HepG2 (cell line): Measurements from ENCODE around the gene CARD19. TPM values are rescaled to one million over a fixed set of nuclear protein-coding genes. Genes with fewer than 3 reads are reported as not detected.

ENCODE experiments used
- JUNB ChIP-seq: sonication (generic); formaldehyde crosslinking; IDR thresholded peaks from 2 replicates; pipeline ENCODE4 v1.8.0; 2022; ENCODE audit warnings: missing genetic modification reagents, mild to moderate bottlenecking, borderline replicate concordance
- MAZ ChIP-seq, 2 experiments: sonication (generic) in 1 of 2; formaldehyde crosslinking in 1 of 2; IDR thresholded peaks; 2 replicates each; pipeline versions ENCODE4 v1.5.0 to v1.6.1; 2012 to 2020; ENCODE audit warnings: low read depth in 2 of 2, mild to moderate bottlenecking in 2 of 2, borderline replicate concordance in 1 of 2, improper control_type of control experiment in 1 of 2, low read length in 1 of 2, missing genetic modification reagents in 1 of 2, moderate library complexity in 1 of 2
- NCOA2 ChIP-seq: sonication (generic); formaldehyde crosslinking; IDR thresholded peaks from 2 replicates; pipeline ENCODE4 v1.8.0; 2022; ENCODE audit warnings: inconsistent platforms
- NFYB ChIP-seq: sonication (generic); formaldehyde crosslinking; IDR thresholded peaks from 2 replicates; pipeline ENCODE4 v1.4.0; 2020; ENCODE audit warnings: missing genetic modification reagents
- NR1H2 ChIP-seq: sonication (generic); formaldehyde crosslinking; IDR thresholded peaks from 2 replicates; pipeline ENCODE4 v1.8.1; 2022; ENCODE audit warnings: low read depth, missing genetic modification reagents, borderline replicate concordance
- NR2F2 ChIP-seq: IDR thresholded peaks from 2 replicates; pipeline ENCODE4 v1.6.1; 2012; ENCODE audit warnings: low read depth, inconsistent platforms, borderline replicate concordance
- RBFOX2 ChIP-seq: fragments of 200-400 bp; formaldehyde crosslinking; IDR thresholded peaks from 2 replicates; pipeline ENCODE4 v1.6.1; 2017; ENCODE audit warnings: low read depth, mild to moderate bottlenecking, low read length
- SMAD3 ChIP-seq: sonication (generic); formaldehyde crosslinking; IDR thresholded peaks from 2 replicates; pipeline ENCODE4 v1.4.0; 2020; ENCODE audit warnings: missing genetic modification reagents
- SP4 ChIP-seq: sonication (generic); formaldehyde crosslinking; IDR thresholded peaks from 2 replicates; pipeline ENCODE4 v1.8.1; 2023; ENCODE audit warnings: mild to moderate bottlenecking, missing genetic modification reagents
- ZNF180 ChIP-seq: sonication (generic); formaldehyde crosslinking; IDR thresholded peaks from 2 replicates; pipeline ENCODE4 v1.4.0; 2020; ENCODE audit warnings: low read depth, missing genetic modification reagents, borderline replicate concordance
- ZNF33B ChIP-seq: sonication (generic); formaldehyde crosslinking; IDR thresholded peaks from 2 replicates; pipeline ENCODE4 v1.5.1; 2020; ENCODE audit warnings: mild to moderate bottlenecking, missing genetic modification reagents
- ZNF382 ChIP-seq: sonication (generic); formaldehyde crosslinking; IDR thresholded peaks from 2 replicates; pipeline ENCODE4 v1.5.0; 2020; ENCODE audit warnings: missing genetic modification reagents, mild to moderate bottlenecking, borderline replicate concordance
- ZNF577 ChIP-seq: sonication (generic); formaldehyde crosslinking; IDR thresholded peaks from 2 replicates; pipeline ENCODE4 v1.4.0; 2020; ENCODE audit warnings: mild to moderate bottlenecking, low read depth, missing genetic modification reagents, borderline replicate concordance
- ZNF7 ChIP-seq: IDR thresholded peaks from 2 replicates; pipeline ENCODE4 v1.6.1; 2016; ENCODE audit warnings: missing biosample characterization, missing genetic modification reagents
- ZNF713 ChIP-seq: sonication (generic); formaldehyde crosslinking; IDR thresholded peaks from 2 replicates; pipeline ENCODE4 v1.4.0; 2020; ENCODE audit warnings: mild to moderate bottlenecking, missing genetic modification reagents
- polyA plus RNA-seq, 8 experiments: library from polyadenylated mRNA; depleted of rRNA in 3 of 8; stranded (reverse) in 7 of 8; unstranded in 1 of 8; fragments of >200 nt; fragmentation: Illumina TruSeq in 4 of 8; extraction: Trizol in 4 of 8; gene quantifications; 2 replicates each; pipeline versions ENCODE4 v1.2.1 to v1.2.3, GENCODE V29; 2011 to 2016; ENCODE audit warnings: low read depth in 4 of 8, missing spikeins in 1 of 8, mixed read lengths in 1 of 8; ENCODE audit not compliant: insufficient read depth in 1 of 8
- total RNA-seq, 5 experiments: library from RNA; depleted of rRNA; stranded (reverse); fragments of >200 nt; fragmentation: Illumina TruSeq; extraction: Trizol; gene quantifications; 2 replicates each; pipeline ENCODE4 v1.2.3, GENCODE V29; 2016; ENCODE audit warnings: low read depth in 1 of 5
- TF ChIP-seq, protein P1 (sequence below): sonication (generic); formaldehyde crosslinking; IDR thresholded peaks from 2 replicates; pipeline ENCODE4 v1.4.0; 2020; ENCODE audit warnings: missing genetic modification reagents, borderline replicate concordance
- TF ChIP-seq, protein P2 (sequence below): sonication (generic); formaldehyde crosslinking; IDR thresholded peaks from 2 replicates; pipeline ENCODE4 v1.4.0; 2020; ENCODE audit warnings: missing genetic modification reagents

CARD19 gene
- total and polyA plus RNA-seq, 2 of the 13 experiments (the other 11 are each of a cell fraction or from before 2014, with no cell fraction given): 18.4 to 47.2 TPM

DNA sequence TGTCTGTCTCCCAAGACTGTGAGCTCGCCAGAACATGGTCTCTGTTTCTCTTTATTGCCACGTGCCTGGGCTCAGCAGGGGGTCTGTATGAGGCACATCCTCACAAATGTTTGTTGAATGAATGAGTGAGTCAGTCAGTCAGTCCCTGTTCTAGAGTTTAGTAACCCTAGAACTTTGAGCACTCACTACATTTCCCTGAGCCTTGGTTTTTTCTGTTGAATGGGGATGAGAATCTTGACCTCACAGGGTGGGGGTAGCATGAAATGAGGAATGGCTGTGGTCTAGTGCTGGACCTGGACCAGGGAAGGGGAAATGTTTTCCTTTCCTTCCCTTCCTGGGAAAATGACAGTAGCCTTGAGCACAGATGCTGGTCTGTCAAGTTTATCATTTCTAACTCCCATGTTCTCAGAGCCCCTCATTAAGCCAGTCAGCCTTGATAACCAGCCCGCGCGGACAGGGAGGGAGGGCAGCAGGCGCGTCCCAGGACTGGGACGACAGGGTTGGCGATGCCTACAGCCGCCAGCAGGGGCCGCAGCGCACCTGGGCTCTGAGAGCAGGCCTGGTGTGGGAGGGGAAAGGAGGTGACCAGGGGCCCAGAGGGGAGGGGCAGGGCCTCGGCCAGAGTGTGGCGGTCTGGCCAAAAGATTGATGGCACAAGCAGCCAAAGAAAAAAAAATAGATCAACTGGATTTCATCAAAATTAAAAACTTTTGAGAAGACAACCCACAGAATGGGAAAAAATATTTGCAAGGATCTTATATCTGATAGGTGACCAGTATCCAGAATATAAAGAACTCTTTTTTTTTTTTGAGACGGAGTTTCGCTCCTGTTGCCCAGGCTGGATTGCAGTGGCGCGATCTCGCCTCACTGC is 63.8 kb downstream of the CARD19 start (continued):
- TF ChIP-seq MAZ (IDR thresholded peaks at IDR 0.05; ENCODE audit: borderline replicate concordance, low read depth, low read length): peak; percentile 94
- peak; percentile 94 for TF ChIP-seq MAZ (CRISPR knock-in tag; IDR thresholded peaks at IDR 0.05; ENCODE audit: low read depth)
- no peak for TF ChIP-seq ZNF713 (CRISPR knock-in tag)
- TF ChIP-seq ZNF33B: 0 out of 2 replicates have a peak, but pooled peaks have one; percentile 46
- TF ChIP-seq ZNF7 (CRISPR knock-in tag): no peak
- TF ChIP-seq ZNF180 (CRISPR knock-in tag): no peak
- no peak for TF ChIP-seq ZNF382 (CRISPR knock-in tag)
- no peak for TF ChIP-seq ZNF577 (CRISPR knock-in tag)
- TF ChIP-seq RBFOX2: no peak
- TF ChIP-seq JUNB (CRISPR knock-in tag): no peak
- peak; percentile 68; the same call in 1 of the 2 replicates for TF ChIP-seq SMAD3 (CRISPR knock-in tag)
- TF ChIP-seq, protein P1, sequence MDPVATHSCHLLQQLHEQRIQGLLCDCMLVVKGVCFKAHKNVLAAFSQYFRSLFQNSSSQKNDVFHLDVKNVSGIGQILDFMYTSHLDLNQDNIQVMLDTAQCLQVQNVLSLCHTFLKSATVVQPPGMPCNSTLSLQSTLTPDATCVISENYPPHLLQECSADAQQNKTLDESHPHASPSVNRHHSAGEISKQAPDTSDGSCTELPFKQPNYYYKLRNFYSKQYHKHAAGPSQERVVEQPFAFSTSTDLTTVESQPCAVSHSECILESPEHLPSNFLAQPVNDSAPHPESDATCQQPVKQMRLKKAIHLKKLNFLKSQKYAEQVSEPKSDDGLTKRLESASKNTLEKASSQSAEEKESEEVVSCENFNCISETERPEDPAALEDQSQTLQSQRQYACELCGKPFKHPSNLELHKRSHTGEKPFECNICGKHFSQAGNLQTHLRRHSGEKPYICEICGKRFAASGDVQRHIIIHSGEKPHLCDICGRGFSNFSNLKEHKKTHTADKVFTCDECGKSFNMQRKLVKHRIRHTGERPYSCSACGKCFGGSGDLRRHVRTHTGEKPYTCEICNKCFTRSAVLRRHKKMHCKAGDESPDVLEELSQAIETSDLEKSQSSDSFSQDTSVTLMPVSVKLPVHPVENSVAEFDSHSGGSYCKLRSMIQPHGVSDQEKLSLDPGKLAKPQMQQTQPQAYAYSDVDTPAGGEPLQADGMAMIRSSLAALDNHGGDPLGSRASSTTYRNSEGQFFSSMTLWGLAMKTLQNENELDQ (CRISPR knock-in tag): peak; percentile 36; the same call in 1 of the 2 replicates
- no peak for TF ChIP-seq NFYB (CRISPR knock-in tag)
- TF ChIP-seq, protein P2, sequence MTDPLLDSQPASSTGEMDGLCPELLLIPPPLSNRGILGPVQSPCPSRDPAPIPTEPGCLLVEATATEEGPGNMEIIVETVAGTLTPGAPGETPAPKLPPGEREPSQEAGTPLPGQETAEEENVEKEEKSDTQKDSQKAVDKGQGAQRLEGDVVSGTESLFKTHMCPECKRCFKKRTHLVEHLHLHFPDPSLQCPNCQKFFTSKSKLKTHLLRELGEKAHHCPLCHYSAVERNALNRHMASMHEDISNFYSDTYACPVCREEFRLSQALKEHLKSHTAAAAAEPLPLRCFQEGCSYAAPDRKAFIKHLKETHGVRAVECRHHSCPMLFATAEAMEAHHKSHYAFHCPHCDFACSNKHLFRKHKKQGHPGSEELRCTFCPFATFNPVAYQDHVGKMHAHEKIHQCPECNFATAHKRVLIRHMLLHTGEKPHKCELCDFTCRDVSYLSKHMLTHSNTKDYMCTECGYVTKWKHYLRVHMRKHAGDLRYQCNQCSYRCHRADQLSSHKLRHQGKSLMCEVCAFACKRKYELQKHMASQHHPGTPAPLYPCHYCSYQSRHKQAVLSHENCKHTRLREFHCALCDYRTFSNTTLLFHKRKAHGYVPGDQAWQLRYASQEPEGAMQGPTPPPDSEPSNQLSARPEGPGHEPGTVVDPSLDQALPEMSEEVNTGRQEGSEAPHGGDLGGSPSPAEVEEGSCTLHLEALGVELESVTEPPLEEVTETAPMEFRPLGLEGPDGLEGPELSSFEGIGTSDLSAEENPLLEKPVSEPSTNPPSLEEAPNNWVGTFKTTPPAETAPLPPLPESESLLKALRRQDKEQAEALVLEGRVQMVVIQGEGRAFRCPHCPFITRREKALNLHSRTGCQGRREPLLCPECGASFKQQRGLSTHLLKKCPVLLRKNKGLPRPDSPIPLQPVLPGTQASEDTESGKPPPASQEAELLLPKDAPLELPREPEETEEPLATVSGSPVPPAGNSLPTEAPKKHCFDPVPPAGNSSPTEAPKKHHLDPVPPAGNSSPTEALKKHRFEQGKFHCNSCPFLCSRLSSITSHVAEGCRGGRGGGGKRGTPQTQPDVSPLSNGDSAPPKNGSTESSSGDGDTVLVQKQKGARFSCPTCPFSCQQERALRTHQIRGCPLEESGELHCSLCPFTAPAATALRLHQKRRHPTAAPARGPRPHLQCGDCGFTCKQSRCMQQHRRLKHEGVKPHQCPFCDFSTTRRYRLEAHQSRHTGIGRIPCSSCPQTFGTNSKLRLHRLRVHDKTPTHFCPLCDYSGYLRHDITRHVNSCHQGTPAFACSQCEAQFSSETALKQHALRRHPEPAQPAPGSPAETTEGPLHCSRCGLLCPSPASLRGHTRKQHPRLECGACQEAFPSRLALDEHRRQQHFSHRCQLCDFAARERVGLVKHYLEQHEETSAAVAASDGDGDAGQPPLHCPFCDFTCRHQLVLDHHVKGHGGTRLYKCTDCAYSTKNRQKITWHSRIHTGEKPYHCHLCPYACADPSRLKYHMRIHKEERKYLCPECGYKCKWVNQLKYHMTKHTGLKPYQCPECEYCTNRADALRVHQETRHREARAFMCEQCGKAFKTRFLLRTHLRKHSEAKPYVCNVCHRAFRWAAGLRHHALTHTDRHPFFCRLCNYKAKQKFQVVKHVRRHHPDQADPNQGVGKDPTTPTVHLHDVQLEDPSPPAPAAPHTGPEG (CRISPR knock-in tag): no peak
- no peak for TF ChIP-seq NR2F2
- TF ChIP-seq SP4 (CRISPR knock-in tag): peak; percentile 47; the same call in 1 of the 2 replicates
- TF ChIP-seq NCOA2 (CRISPR knock-in tag): 0 out of 2 replicates have a peak, but pooled peaks have one; percentile 33
- no peak for TF ChIP-seq NR1H2
